NCI-H2196 (cell line): ENCODE measurements around the gene MUC4.
"Not testable (repeated sequence)": the region's sequence is repeated elsewhere in the genome, so short reads cannot be mapped to it uniquely, and the experiment has no call there.

Source experiments
- DNase-seq: peaks from one replicate; lab custom pipeline; 2025; ENCODE audit not compliant: unreplicated experiment; lab: John Stamatoyannopoulos, UW

MUC4 gene

GRCh38 chr3:195835791-195836190 lies 24.1 kb upstream of the MUC4 start:
- DNase-seq, result no peak

- DNase-seq, result no peak
These were observed 23.2 kb upstream of the MUC4 start for GRCh38 chr3:195834675-195835583.

GRCh38 chr3:195829897-195830254 lies 18.1 kb upstream of the MUC4 start:
- DNase-seq, result no peak

- no peak for DNase-seq
These were observed 17.0 kb upstream of the MUC4 start for GRCh38 chr3:195828762-195829161.

- DNase-seq, result no peak
These were observed 14.4 kb upstream of the MUC4 start for GRCh38 chr3:195825857-195826804.

GRCh38 chr3:195825191-195825588 lies 13.5 kb upstream of the MUC4 start:
- no peak for DNase-seq

- DNase-seq, result not testable (repeated sequence)
These were observed 12.9 kb upstream of the MUC4 start for GRCh38 chr3:195824425-195825190.

- no peak for DNase-seq
These were observed 12.3 kb upstream of the MUC4 start for GRCh38 chr3:195823999-195824398.

- no peak for DNase-seq
These were observed 11.6 kb upstream of the MUC4 start for GRCh38 chr3:195823280-195823679.

- no peak for DNase-seq
These were observed 10.5 kb upstream of the MUC4 start for GRCh38 chr3:195822131-195822696.

GRCh38 chr3:195821403-195822130 lies 9.8 kb upstream of the MUC4 start:
- DNase-seq, result no peak

GRCh38 chr3:195820901-195821300 lies 9.2 kb upstream of the MUC4 start:
- DNase-seq, result no peak

- no peak for DNase-seq
These were observed 8.5 kb upstream of the MUC4 start for GRCh38 chr3:195820186-195820585.

- no peak for DNase-seq
These were observed 6.6 kb upstream of the MUC4 start for GRCh38 chr3:195818301-195818700.

- no peak for DNase-seq
These were observed 5.9 kb upstream of the MUC4 start for GRCh38 chr3:195817578-195818135.

GRCh38 chr3:195816276-195816913 lies 4.7 kb upstream of the MUC4 start:
- not testable (repeated sequence) for DNase-seq

- DNase-seq, result no peak
These were observed 3.5 kb upstream of the MUC4 start for GRCh38 chr3:195815169-195815771.

GRCh38 chr3:195813916-195814640 lies 2.3 kb upstream of the MUC4 start:
- DNase-seq, result no peak
